Erythroblast (primary cell): ENCODE results near the gene FLT1.

ENCODE experiments used
- GATA1 ChIP-seq: IDR thresholded peaks from 2 replicates; pipeline ENCODE4 v1.6.1; 2011; ENCODE audit warnings: low read depth, mild to moderate bottlenecking, control low read depth, low read length, moderate library complexity
- POLR2A ChIP-seq: IDR thresholded peaks from 2 replicates; pipeline ENCODE4 v1.6.1; 2011; ENCODE audit warnings: mild to moderate bottlenecking, low read length

GRCh38 chr13:28494504-28494777, 487 bp downstream of the FLT1 start:
- TF ChIP-seq POLR2A (no peak), GATA1 (no peak)
